OCI-LY7 (cell line): Measurements from ENCODE around the gene CLSTN1. TPM values are rescaled to one million over a fixed set of nuclear protein-coding genes. Genes with fewer than 3 reads are reported as not detected.

Experiments used
- BruUV-seq: library from RNA; stranded (reverse); fragments of 400-500 nt; replicated peaks from 2 replicates; lab custom pipeline; 2021; lab: Mats Ljungman, UMichigan
- CTCF ChIA-PET: fragments of 300-600 bp; sonication (Branson Sonifier 250); formaldehyde crosslinking; loops from one replicate; lab custom pipeline; 2022; ENCODE audit warnings: antibody characterized with exemption; ENCODE audit not compliant: unreplicated experiment; lab: Charles Lee
- POLR2A ChIA-PET: fragments of 300-600 bp; sonication (Branson Sonifier 250); formaldehyde crosslinking; loops from one replicate; lab custom pipeline; 2022; ENCODE audit warnings: antibody characterized with exemption; lab: Charles Lee
- DNase-seq: peaks from one replicate; pipeline ENCODE4 v3.0.0-alpha.2; 2015; ENCODE audit warnings: low spot score
- H2AFZ ChIP-seq: fragments of 200-600 bp; sonication (generic), shearing (Covaris generic); 2 replicates; pipeline ENCODE4 v1.6.1; 2014; ENCODE audit warnings: mild to moderate bottlenecking, antibody characterized with exemption, low read length, moderate library complexity
- H3K27ac ChIP-seq: fragments of 200-600 bp; sonication (generic); 2 replicates; pipeline ENCODE4 v1.5.1; 2014; ENCODE audit warnings: mixed run types, low read depth, mild to moderate bottlenecking, moderate library complexity, low read length, inconsistent platforms; ENCODE audit not compliant: poor library complexity, severe bottlenecking
- H3K36me3 ChIP-seq: fragments of 200-600 bp; sonication (generic); 2 replicates; pipeline ENCODE4 v1.6.1; 2014; ENCODE audit warnings: mild to moderate bottlenecking, antibody characterized with exemption, low read length, moderate library complexity, mixed read lengths; ENCODE audit not compliant: insufficient read depth
- H3K4me1 ChIP-seq: fragments of 200-600 bp; sonication (generic); 2 replicates; pipeline ENCODE4 v1.5.1; 2014; ENCODE audit warnings: mild to moderate bottlenecking, low read length; ENCODE audit not compliant: insufficient read depth, poor library complexity, severe bottlenecking
- H3K4me2 ChIP-seq: fragments of 200-600 bp; sonication (generic); 2 replicates; pipeline ENCODE4 v1.6.1; 2014; ENCODE audit warnings: mild to moderate bottlenecking, low read length
- H3K4me3 ChIP-seq: fragments of 200-600 bp; sonication (generic); 2 replicates; pipeline ENCODE4 v1.5.1; 2014; ENCODE audit warnings: mild to moderate bottlenecking, low read depth, low read length; ENCODE audit not compliant: poor library complexity, severe bottlenecking
- H3K79me2 ChIP-seq: fragments of 200-600 bp; sonication (generic); 2 replicates; pipeline ENCODE4 v1.6.1; 2016; ENCODE audit warnings: low read depth, mild to moderate bottlenecking, low read length, moderate library complexity, mixed read lengths; ENCODE audit not compliant: insufficient read depth
- H3K9me2 ChIP-seq: fragments of 200-600 bp; sonication (generic); 2 replicates; pipeline ENCODE4 v1.6.1; 2016; ENCODE audit warnings: mild to moderate bottlenecking, low read length, mixed read lengths; ENCODE audit not compliant: insufficient read depth
- H3K9me3 ChIP-seq: fragments of 200-600 bp; sonication (generic); 2 replicates; pipeline ENCODE4 v1.6.1; 2014; ENCODE audit warnings: mild to moderate bottlenecking, mixed run types, low read length, mixed read lengths
- H4K20me1 ChIP-seq: fragments of 200-600 bp; sonication (generic); 2 replicates; pipeline ENCODE4 v1.6.1; 2014; ENCODE audit warnings: mild to moderate bottlenecking, antibody characterized with exemption, low read length, moderate library complexity, mixed read lengths; ENCODE audit not compliant: insufficient read depth
- CTCF ChIP-seq: fragments of 200-600 bp; sonication (generic); conservative IDR thresholded peaks from 2 replicates; pipeline ENCODE4 v1.5.1; 2014; ENCODE audit warnings: mild to moderate bottlenecking, antibody characterized with exemption, low read length, moderate library complexity, mixed read lengths
- EZH2phosphoT487 ChIP-seq: fragments of 200-600 bp; sonication (generic); IDR thresholded peaks from 2 replicates; pipeline ENCODE4 v1.6.1; 2018; ENCODE audit warnings: low read depth, borderline replicate concordance, mild to moderate bottlenecking, mixed run types, antibody characterized with exemption, low read length, moderate library complexity, mixed read lengths
- intact Hi-C: fragments of 100-400 bp; cut with micrococcal nuclease; formaldehyde crosslinking; loops from one replicate; pipeline ENCODE4 v1.10.0; 2022; ENCODE audit not compliant: unreplicated experiment
- total RNA-seq, 2 experiments: library from RNA; depleted of rRNA in 1 of 2; stranded (reverse); fragments of >200 nt in 1 of 2; shearing (Covaris generic) in 1 of 2; gene quantifications; 2 replicates each; pipeline ENCODE4 v1.2.3, GENCODE V29; 2014 to 2022

The CLSTN1 gene
- total RNA-seq, 2 experiments from 2014 or later = 58.6 to 124 TPM

GRCh38 chr1:9737671-9738070 lies 86.1 kb downstream of the CLSTN1 start:
- Histone ChIP-seq H2AFZ (no peak overlapping the region), H3K27ac (no peak overlapping the region), H3K79me2 (no peaks in the 10 kb centered on the region), H3K9me2 (no peaks in the 10 kb centered on the region), H4K20me1 (no peaks in the 10 kb centered on the region), H3K4me3 (no peak overlapping the region), H3K4me1 (peaks cover 6% of the 10 kb centered on the region), H3K36me3 (peaks cover 93% of the 10 kb centered on the region), H3K9me3 (no peaks in the 10 kb centered on the region), H3K4me2 (no peak overlapping the region)
- DNase-seq = no peak
- BruUV-seq = no TSS peak
- TF ChIP-seq CTCF = no peak
- TF ChIP-seq EZH2phosphoT487 = no peak
- POLR2A ChIA-PET = no interaction called here
- intact Hi-C loops = no loop called here
- CTCF ChIA-PET = no interaction called here

GRCh38 chr1:9737057-9737456 lies 86.7 kb downstream of the CLSTN1 start:
- BruUV-seq = no TSS peak
- Histone ChIP-seq H3K4me3 (no peak overlapping the region), H3K9me2 (no peaks in the 10 kb centered on the region), H3K4me1 (peaks cover 7% of the 10 kb centered on the region), H4K20me1 (no peaks in the 10 kb centered on the region), H3K9me3 (no peaks in the 10 kb centered on the region), H3K36me3 (peaks cover 93% of the 10 kb centered on the region), H3K4me2 (no peak overlapping the region), H2AFZ (no peak overlapping the region), H3K79me2 (no peaks in the 10 kb centered on the region), H3K27ac (no peak overlapping the region)
- TF ChIP-seq EZH2phosphoT487 (no peak), CTCF (no peak)
- CTCF ChIA-PET = no interaction called here
- intact Hi-C loops = no loop called here
- POLR2A ChIA-PET = no interaction called here
- no peak for DNase-seq

GRCh38 chr1:9736241-9736640 lies 87.5 kb downstream of the CLSTN1 start:
- H3K9me3 ChIP-seq = no peaks in the 10 kb centered on the region
- no peak overlapping the region for H2AFZ ChIP-seq
- DNase-seq = no peak
- H3K36me3 ChIP-seq = peaks cover 93% of the 10 kb centered on the region
- no peak for TF ChIP-seq EZH2phosphoT487
- no peak for TF ChIP-seq CTCF
- no peaks in the 10 kb centered on the region for H3K9me2 ChIP-seq
- H3K4me3 ChIP-seq = no peak overlapping the region
- H3K27ac ChIP-seq = no peak overlapping the region
- H3K4me2 ChIP-seq = no peak overlapping the region
- H3K4me1 ChIP-seq = peaks cover 7% of the 10 kb centered on the region
- H4K20me1 ChIP-seq = no peaks in the 10 kb centered on the region
- H3K79me2 ChIP-seq = no peaks in the 10 kb centered on the region
- ChIA-PET CTCF (no interaction called here), POLR2A (no interaction called here)
- intact Hi-C loops = no loop called here
- BruUV-seq = no TSS peak
